LNCaP clone FGC (cell line): ENCODE measurements around the gene CBY2.
A peak's percentile ranks its signal among the peaks of the same experiment; 100 is the strongest.

Experiments
- DNase-seq: peaks from one replicate; pipeline ENCODE4 v3.0.0-alpha.2; 2011; ENCODE audit warnings: low read depth
- H3K4me3 ChIP-seq: 2 replicates; pipeline ENCODE4 v1.5.1; 2011; ENCODE audit warnings: mild to moderate bottlenecking, low read depth, low read length, control low read depth
- TF ChIP-seq, protein P1 (sequence below): IDR thresholded peaks from 2 replicates; pipeline ENCODE4 v1.5.1; 2012; ENCODE audit warnings: mild to moderate bottlenecking; ENCODE audit not compliant: control insufficient read depth, insufficient read depth; ENCODE audit errors: extremely low read depth

CBY2 gene

GRCh38 chr13:45713106-45713690 is 11.1 kb downstream of the CBY2 start:
- H3K4me3 ChIP-seq: no peak overlapping the region
- TF ChIP-seq, protein P1, sequence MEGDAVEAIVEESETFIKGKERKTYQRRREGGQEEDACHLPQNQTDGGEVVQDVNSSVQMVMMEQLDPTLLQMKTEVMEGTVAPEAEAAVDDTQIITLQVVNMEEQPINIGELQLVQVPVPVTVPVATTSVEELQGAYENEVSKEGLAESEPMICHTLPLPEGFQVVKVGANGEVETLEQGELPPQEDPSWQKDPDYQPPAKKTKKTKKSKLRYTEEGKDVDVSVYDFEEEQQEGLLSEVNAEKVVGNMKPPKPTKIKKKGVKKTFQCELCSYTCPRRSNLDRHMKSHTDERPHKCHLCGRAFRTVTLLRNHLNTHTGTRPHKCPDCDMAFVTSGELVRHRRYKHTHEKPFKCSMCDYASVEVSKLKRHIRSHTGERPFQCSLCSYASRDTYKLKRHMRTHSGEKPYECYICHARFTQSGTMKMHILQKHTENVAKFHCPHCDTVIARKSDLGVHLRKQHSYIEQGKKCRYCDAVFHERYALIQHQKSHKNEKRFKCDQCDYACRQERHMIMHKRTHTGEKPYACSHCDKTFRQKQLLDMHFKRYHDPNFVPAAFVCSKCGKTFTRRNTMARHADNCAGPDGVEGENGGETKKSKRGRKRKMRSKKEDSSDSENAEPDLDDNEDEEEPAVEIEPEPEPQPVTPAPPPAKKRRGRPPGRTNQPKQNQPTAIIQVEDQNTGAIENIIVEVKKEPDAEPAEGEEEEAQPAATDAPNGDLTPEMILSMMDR: no peak
- no peak for DNase-seq

DNA sequence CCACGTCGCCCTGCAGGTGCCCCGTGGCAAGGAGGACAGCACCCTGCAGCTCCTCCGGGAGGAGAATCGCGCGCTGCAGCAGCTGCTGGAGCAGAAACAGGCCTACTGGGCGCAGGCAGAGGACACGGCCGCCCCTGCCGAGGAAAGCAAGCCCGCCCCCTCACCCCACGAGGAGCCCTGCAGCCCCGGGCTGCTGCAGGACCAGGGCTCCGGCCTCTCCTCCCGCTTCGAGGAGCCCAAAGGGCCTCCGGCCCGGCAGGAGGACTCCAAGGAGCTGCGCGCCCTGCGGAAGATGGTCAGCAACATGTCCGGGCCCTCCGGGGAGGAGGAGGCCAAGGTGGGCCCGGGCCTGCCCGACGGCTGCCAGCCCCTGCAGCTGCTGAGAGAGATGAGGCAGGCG is 11.6 kb downstream of the CBY2 start:
- TF ChIP-seq, protein P1: no peak

GRCh38 chr13:45714170-45714569 is 12.1 kb downstream of the CBY2 start:
- DNase-seq: no peak
- TF ChIP-seq, protein P1: no peak
- H3K4me3 ChIP-seq: no peak overlapping the region

More for the DNA sequence above, 11.6 kb downstream of the CBY2 start:
- DNase-seq: no peak
- H3K4me3 ChIP-seq: no peak overlapping the region

- no peak for DNase-seq
- TF ChIP-seq, protein P1: no peak
- no peak overlapping the region for H3K4me3 ChIP-seq
Observed at GRCh38 chr13:45715351-45715750, 13.2 kb downstream of the CBY2 start.

GRCh38 chr13:45717349-45717748 is 15.2 kb downstream of the CBY2 start:
- TF ChIP-seq, protein P1: no peak
- H3K4me3 ChIP-seq: no peak overlapping the region
- DNase-seq: no peak

- no peak overlapping the region for H3K4me3 ChIP-seq
- no peak for DNase-seq
- TF ChIP-seq, protein P1: peak; percentile 59
Observed at GRCh38 chr13:45718063-45718462, 15.9 kb downstream of the CBY2 start.

DNA sequence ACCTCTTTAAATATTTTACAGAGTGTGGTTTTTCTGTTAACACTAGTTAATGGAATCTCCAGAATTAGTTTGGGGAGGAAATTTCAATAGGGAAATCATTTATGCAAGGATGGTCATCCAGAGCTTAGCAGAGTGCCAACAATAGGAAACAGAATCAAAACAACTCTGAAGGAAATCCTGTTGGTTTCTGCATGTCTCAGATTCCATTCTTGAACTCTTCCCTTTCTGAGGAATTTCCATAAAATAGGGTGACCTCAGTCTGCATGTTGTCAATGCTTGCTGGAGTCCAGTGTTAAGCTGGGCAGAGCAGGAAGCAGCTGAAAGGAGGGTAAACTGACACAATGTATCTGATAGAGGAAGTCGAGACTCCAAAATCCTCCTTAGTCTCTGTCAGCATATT is 16.9 kb downstream of the CBY2 start:
- TF ChIP-seq, protein P1: no peak
- DNase-seq: no peak
- no peak overlapping the region for H3K4me3 ChIP-seq
